GM21528 (cell line): ENCODE data around the gene ARFGAP1.
"Not testable (repeated sequence)": the region's sequence is repeated elsewhere in the genome, so short reads cannot be mapped to it uniquely, and the experiment has no call there.

Experiments used
- ATAC-seq: cut with Tn5 transposase; IDR thresholded peaks from one replicate; pipeline ENCODE4 v1.9.1; 2021; ENCODE audit warnings: mild to moderate bottlenecking, moderate library complexity; ENCODE audit not compliant: unreplicated experiment, low FRiP score

ARFGAP1 gene

GRCh38 chr20:63305933-63306672 lies 33.5 kb downstream of the ARFGAP1 start:
- ATAC-seq, result not testable (repeated sequence)

- ATAC-seq, result no peak
Observed at GRCh38 chr20:63306673-63307537, 34.3 kb downstream of the ARFGAP1 start.

- no peak for ATAC-seq
Observed at GRCh38 chr20:63307538-63308217, 35.1 kb downstream of the ARFGAP1 start.

- ATAC-seq, result no peak
Observed at GRCh38 chr20:63308218-63308911, 35.8 kb downstream of the ARFGAP1 start.

- ATAC-seq, result no peak
Observed at GRCh38 chr20:63309261-63310071, 36.9 kb downstream of the ARFGAP1 start.

GRCh38 chr20:63310265-63310991 lies 37.8 kb downstream of the ARFGAP1 start:
- ATAC-seq, result no peak

GRCh38 chr20:63311186-63311832 lies 38.7 kb downstream of the ARFGAP1 start:
- no peak for ATAC-seq

- no peak for ATAC-seq
Observed at GRCh38 chr20:63311833-63312243, 39.2 kb downstream of the ARFGAP1 start.

GRCh38 chr20:63312273-63312672 lies 39.7 kb downstream of the ARFGAP1 start:
- no peak for ATAC-seq

GRCh38 chr20:63312690-63313348 lies 40.2 kb downstream of the ARFGAP1 start:
- ATAC-seq, result no peak

- ATAC-seq, result no peak
Observed at GRCh38 chr20:63313349-63314014, 40.9 kb downstream of the ARFGAP1 start.

GRCh38 chr20:63314015-63314471 lies 41.4 kb downstream of the ARFGAP1 start:
- ATAC-seq, result no peak

GRCh38 chr20:63314566-63315239 lies 42.1 kb downstream of the ARFGAP1 start:
- no peak for ATAC-seq

- ATAC-seq, result no peak
Observed at GRCh38 chr20:63315240-63315689, 42.7 kb downstream of the ARFGAP1 start.

GRCh38 chr20:63315731-63316491 lies 43.3 kb downstream of the ARFGAP1 start:
- no peak for ATAC-seq

GRCh38 chr20:63316502-63316921 lies 43.9 kb downstream of the ARFGAP1 start:
- ATAC-seq, result no peak
